Measurements from ENCODE around the gene SH3D21. TPM values are rescaled to one million over a fixed set of nuclear protein-coding genes. Genes with fewer than 3 reads are reported as not detected.

SH3D21 gene
- polyA plus RNA-seq, 3 donors = 0.56 TPM; not detected in 2

GRCh38 chr1:36295390-36295789 lies 10.8 kb upstream of the SH3D21 start:
- Histone ChIP-seq H4K20me1 (ENCODE audit: insufficient read depth, low read length) (peaks cover 60% of the 10 kb centered on the region), H3K4me2 (replicated peaks; ENCODE audit: extremely low read depth, low read length, poor library complexity, severe bottlenecking) (no peak overlapping the region), H3K79me2 (ENCODE audit: insufficient read depth, low read length) (no peaks in the 10 kb centered on the region), H2AFZ (ENCODE audit: insufficient read depth, low read depth, low read length, poor library complexity, severe bottlenecking) (no peak overlapping the region), H3K4me3 (replicated peaks in 1 of 3; ENCODE audit: low read depth in 2 of 3, low read length in 3 of 3) (no peak overlapping the region), H3K27me3 (ENCODE audit: control insufficient read depth in 2 of 2, insufficient read depth in 2 of 2, low read length in 2 of 2) (no peaks in the 10 kb centered on the region), H3K27ac (ENCODE audit: low read depth in 1 of 2, low read length in 2 of 2) (no peak overlapping the region), H3K4me1 (ENCODE audit: control insufficient read depth in 1 of 2, insufficient read depth in 2 of 2, low read length in 2 of 2) (peaks cover 7 to 12% of the 10 kb centered on the region in 2 donors), H3K9ac (ENCODE audit: insufficient read depth, low read length, poor library complexity, severe bottlenecking) (no peak overlapping the region), H3K36me3 (replicated peaks in 1 of 2; ENCODE audit: control insufficient read depth in 1 of 2, insufficient read depth in 2 of 2, low read length in 2 of 2) (peaks cover 78 to 91% of the 10 kb centered on the region in 2 donors), H3K9me3 (replicated peaks in 1 of 2; ENCODE audit: control insufficient read depth in 1 of 2, insufficient read depth in 1 of 2, low read length in 2 of 2) (no peaks in the 10 kb centered on the region)
- peaks cover 0 to 1% (median 0%) of the 10 kb centered on the region in 7 donors for H3K9me3 Mint-ChIP-seq
- H3K36me3 Mint-ChIP-seq = peaks cover 75 to 88% of the 10 kb centered on the region in 2 donors
- no peak overlapping the region for H3K4me3 Mint-ChIP-seq
- intact Hi-C loops (cut with micrococcal nuclease) = no loop called here
- H3K27me3 Mint-ChIP-seq (ENCODE audit: low read depth in 3 of 3) = no peaks in the 10 kb centered on the region
- no peak for TF ChIP-seq CTCF (IDR thresholded peaks at IDR 0.05)
- peak overlapping the region in 5 of 7 donors; percentile 20 to 59 (median 37) for H3K27ac Mint-ChIP-seq
- 100% methylated on average over 1 of the region's 2 CpGs for WGBS (ENCODE audit: insufficient coverage)
- DNase-seq = no peak
- H3K4me1 Mint-ChIP-seq = peaks cover 9% of the 10 kb centered on the region

- Histone ChIP-seq H3K4me3 (replicated peaks in 1 of 3; ENCODE audit: low read depth in 2 of 3, low read length in 3 of 3) (no peak overlapping the region), H3K79me2 (ENCODE audit: insufficient read depth, low read length) (no peaks in the 10 kb centered on the region), H2AFZ (ENCODE audit: insufficient read depth, low read depth, low read length, poor library complexity, severe bottlenecking) (no peak overlapping the region), H3K27me3 (ENCODE audit: control insufficient read depth in 2 of 2, insufficient read depth in 2 of 2, low read length in 2 of 2) (no peaks in the 10 kb centered on the region), H3K9ac (ENCODE audit: insufficient read depth, low read length, poor library complexity, severe bottlenecking) (no peak overlapping the region), H3K27ac (ENCODE audit: low read depth in 1 of 2, low read length in 2 of 2) (no peak overlapping the region), H3K4me2 (replicated peaks; ENCODE audit: extremely low read depth, low read length, poor library complexity, severe bottlenecking) (no peak overlapping the region), H3K36me3 (replicated peaks in 1 of 2; ENCODE audit: control insufficient read depth in 1 of 2, insufficient read depth in 2 of 2, low read length in 2 of 2) (peaks cover 78 to 91% of the 10 kb centered on the region in 2 donors), H3K9me3 (replicated peaks in 1 of 2; ENCODE audit: control insufficient read depth in 1 of 2, insufficient read depth in 1 of 2, low read length in 2 of 2) (no peaks in the 10 kb centered on the region), H4K20me1 (ENCODE audit: insufficient read depth, low read length) (peaks cover 60% of the 10 kb centered on the region), H3K4me1 (ENCODE audit: control insufficient read depth in 1 of 2, insufficient read depth in 2 of 2, low read length in 2 of 2) (peaks cover 7 to 16% of the 10 kb centered on the region in 2 donors)
- DNase-seq = no peak
- Mint-ChIP-seq H3K9me3 (no peaks in the 10 kb centered on the region), H3K36me3 (peaks cover 77 to 89% of the 10 kb centered on the region in 2 donors), H3K4me3 (no peak overlapping the region), H3K27me3 (ENCODE audit: low read depth in 3 of 3) (no peaks in the 10 kb centered on the region), H3K4me1 (peaks cover 18% of the 10 kb centered on the region), H3K27ac (peak overlapping the region in 1 of 7 donors; percentile 8)
- no peak for TF ChIP-seq CTCF (IDR thresholded peaks at IDR 0.05)
- intact Hi-C loops (cut with micrococcal nuclease) = no loop called here
- WGBS (ENCODE audit: insufficient coverage) = no CpG with 5 or more reads among the region's 2 CpGs
These were observed 9.1 kb upstream of the SH3D21 start for GRCh38 chr1:36297062-36297461.

All from CD14-positive monocyte (primary cell).